Kidney glomerular epithelial cell (primary cell): ENCODE results near the gene NR3C2.

Experiments used
- DNase-seq: peaks from one replicate; lab custom pipeline; 2025; lab: John Stamatoyannopoulos, UW

The NR3C2 gene

DNA sequence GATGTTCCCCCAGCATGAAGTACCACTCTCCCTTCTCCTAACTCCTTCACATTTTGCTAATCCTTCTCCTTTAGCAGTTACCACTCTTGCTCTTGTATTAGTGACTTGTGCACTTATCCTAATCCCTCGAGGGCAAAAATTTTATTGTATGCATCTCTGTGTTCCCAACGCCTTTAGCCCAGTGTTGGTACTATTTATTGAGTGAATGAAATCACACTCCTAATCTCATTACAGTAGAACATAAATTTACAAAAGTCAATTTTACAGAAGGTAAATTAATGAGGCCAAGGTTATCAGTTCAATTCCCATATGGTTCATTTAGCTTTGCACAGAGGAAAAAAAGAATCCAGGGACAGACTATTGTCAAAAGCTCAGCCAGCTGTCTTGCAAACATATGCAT, 178.4 kb downstream of the NR3C2 start:
- DNase-seq = no peak

DNA sequence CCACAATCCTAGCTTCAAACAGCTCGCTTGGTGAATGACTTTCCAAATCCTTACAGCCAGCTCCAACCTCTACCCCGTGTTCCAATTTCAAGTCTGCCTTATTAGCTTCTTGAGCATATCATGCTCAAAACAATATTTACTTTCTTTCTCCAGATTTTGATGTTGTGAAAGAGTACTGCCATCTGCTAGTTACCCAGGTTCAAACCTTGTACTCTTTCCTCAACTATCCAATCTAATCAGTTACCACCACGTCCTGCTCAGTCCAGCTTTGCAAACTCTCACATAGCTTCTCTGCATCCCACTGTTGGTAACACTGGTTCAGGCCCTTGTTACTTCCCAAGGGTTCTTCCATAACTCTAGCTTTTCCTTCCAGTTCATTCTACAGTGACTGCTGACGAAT, 179.1 kb downstream of the NR3C2 start:
- DNase-seq = no peak

DNA sequence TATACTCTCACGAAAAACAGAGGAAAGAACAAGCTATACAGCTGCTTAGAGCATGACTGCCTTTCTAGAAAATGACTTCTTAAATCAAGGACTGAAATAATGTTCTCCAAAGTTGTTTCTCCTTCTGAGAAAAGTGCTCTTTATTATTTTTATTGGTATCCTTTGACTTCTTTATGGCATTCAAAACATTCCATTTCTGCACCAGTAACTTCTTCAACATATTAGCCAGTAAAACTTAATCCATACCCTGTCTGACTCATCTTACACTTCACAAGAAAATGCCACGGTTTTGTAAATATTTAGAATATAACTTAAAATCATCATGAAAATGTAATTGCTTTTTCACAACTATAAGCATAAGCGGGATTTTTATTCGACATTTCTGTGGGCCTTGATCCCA, 180.4 kb downstream of the NR3C2 start:
- peak; percentile 92 for DNase-seq

DNA sequence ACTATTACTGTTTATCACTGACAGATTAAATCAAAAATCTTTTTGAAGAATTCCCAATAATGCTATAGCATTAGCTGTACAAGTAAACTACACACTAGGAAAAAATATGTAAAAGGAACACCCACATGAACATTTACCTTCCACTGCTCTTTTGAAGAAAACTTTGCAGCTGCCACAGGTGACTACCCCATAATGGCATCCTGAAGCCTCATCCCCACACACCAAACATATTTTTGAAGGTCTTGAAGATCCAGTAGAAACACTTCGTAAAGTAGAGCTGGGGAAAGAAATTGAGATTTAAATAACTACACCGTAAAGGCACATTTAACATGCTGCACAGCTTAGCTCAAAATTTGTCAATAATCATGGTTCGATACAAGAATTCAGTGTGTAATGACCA, 182.4 kb downstream of the NR3C2 start:
- DNase-seq = no peak

DNA sequence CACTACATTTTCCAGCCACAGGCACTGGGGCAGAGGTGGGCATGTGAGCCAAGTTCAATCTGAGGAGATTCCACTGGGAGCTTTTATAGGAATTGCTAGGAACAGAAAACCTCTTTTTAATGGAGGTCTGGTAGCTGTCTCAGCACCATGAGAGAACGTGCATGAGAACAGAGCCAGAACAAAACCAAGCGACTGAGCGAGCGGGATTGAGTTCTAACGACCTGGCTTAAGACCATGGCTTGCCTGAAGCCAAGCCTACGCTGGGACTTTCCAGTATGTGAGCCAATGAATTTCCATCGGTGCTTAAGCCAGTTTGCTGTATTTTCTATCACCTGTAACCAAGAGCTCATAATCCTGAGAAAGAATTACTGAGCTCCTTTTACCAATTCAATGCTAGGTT, 183.7 kb downstream of the NR3C2 start:
- no peak for DNase-seq

DNA sequence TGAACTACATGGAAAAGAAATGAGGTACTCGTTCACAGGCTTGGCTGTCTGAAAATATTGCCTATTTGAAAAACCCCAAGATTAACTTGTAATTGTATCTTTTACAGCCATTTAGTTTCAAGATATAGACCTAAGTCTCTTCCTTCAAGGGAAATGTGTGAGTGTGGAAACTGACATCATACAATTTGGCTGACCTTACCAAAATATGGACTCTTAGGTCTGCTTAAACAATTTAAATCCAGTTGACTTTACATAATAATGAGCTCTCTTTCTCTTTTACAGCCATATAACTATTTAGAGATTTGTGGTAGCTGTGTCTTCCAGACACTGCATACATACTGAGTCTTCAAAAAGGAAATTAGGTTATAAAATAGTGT, 186.9 kb downstream of the NR3C2 start:
- DNase-seq = no peak

DNA sequence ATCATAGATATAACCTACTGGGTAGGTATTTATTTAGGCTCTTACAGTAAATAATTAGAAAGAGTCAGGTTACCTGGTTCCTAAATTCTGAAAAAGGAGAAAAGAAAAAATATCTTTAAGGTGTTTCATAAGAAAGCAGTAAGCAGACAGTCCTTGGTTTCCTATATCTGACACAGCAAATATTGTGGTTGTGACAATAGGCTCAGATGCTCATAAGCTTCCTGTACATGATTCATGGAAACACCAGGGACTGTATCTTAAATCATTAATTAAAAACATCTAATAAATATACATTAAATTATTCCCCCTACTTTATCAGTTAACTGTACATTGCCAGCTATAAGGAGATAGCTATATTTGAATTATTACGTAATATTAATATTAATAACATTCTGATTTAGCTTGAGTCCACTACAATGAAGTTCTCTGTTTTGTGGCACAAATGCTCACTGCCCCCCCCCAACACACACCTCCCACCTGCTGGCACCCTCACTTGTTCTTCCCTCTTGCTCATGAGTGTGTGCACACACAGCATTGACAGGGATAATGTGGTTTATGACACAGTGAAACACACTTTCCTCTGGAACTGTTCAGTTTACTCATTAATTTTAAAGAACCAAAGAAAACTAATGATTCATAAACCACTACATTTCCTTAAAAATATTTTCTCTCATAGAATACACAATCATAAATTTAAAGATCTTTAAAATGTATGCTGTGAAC, 187.4 kb downstream of the NR3C2 start:
- no peak for DNase-seq

DNA sequence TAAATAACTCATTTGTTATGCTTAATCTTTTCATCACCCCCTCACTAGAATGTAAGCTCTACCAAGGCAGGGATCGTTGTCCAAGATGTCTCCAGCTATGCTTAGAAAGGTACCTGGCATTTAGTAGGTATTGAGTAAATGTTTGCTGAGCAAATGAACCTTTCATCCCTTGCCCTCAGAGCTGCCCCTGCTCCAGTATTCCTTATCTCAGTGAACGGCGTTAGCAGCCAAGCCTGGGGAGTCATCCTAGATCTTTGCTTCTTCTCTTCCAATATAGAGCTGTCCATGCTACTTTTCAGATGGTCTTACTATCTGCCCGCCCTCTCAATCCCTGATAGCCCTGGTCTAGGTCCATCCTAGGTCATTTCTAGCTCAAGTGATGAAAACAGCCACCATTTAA, 188.4 kb downstream of the NR3C2 start:
- DNase-seq = no peak

DNA sequence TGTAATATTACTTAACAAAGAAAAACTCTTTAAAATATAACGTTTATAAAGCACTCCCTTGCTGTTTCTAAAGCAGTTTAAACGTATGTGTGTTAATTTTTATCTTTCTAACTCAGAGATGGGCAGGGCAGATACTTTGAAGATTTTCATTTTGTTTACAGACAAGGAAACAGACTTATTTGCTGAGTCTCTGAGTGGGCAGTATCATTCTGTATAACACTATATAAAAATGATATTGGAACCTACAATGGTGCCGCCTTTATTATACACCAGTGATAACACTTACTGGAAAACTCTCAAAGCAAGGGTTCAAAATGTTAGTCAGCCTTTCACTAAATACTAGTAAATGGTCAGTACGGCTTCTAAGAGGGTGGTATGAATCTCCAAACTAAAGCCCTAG, 193.4 kb downstream of the NR3C2 start:
- DNase-seq = no peak

DNA sequence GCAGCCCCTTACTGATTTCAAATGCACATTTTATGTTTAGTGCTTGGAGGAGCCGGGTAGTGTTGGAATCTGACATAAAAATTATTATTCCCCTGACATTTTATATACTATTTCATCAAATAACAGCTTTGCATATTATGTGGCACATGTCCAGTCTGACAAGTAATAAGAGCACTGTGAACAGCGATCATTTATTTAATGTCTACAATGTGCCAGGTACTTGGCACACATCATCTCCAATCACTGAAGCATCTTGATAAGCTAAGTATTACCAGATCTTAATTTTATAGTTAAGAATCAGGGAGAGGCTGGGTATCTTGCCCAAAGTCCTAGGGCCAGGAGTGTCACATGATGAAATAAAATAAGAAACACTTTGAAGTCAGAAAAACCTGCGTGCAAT, 197.2 kb downstream of the NR3C2 start:
- DNase-seq = no peak

DNA sequence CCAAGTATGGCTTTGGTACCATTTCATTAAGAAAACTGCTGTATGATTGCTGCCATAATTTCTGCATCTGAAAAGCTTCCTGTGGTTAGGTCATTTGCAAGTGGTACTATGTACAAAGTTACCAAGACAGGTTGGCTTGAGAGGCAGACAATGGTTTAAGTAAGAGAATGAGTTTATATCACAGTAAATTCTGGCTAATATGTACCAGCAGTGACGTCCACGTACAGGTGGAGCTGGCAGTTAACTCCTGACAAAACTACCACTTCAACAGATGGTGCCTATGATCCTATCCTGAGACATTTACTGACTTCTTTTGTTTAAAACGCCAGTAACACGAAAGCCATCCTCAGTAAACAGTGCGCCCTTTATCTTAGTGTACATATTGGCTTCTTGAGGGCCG, 198.4 kb downstream of the NR3C2 start:
- DNase-seq = no peak

DNA sequence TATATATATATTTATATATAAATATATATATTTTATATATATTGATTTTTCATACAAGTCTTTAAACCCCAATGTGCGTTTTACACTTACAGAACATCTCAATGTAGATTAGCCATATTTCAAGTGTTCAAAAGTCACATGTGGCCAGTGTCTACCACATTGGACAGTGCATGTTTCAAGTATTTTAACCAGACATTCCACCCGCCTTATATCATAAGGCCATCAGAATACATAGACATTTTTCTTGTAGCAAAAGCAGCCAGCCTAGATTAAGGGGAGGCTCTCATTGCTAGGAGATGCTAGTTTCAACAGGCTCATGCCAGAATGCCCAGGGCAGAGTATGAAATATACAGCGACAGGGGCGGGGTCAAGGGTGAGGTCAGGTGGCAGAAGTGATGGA, 202.0 kb downstream of the NR3C2 start:
- DNase-seq = no peak

DNA sequence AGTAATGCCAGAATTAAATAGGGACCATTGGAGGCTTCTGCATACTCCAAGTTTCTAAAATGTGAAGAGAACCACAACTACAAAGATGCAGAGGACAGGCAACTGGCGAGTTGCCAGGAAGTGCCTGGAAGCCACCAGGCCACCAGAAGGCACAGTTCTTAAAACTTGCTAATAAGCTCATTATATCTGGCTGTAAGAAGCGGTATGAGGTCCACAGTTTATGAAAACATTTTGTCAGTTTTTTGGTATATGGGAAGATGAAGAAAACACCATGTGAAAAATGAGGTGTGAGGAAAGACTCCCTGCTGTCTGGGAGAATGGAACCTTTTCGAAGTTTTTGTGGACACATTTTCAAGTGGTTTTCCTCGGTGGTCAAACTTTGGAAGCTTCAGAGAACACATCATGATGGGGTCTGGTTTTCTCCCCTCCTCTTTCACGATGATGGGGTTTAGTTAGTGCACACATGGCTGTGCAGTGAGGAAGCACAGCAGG, 202.7 kb downstream of the NR3C2 start:
- no peak for DNase-seq

DNA sequence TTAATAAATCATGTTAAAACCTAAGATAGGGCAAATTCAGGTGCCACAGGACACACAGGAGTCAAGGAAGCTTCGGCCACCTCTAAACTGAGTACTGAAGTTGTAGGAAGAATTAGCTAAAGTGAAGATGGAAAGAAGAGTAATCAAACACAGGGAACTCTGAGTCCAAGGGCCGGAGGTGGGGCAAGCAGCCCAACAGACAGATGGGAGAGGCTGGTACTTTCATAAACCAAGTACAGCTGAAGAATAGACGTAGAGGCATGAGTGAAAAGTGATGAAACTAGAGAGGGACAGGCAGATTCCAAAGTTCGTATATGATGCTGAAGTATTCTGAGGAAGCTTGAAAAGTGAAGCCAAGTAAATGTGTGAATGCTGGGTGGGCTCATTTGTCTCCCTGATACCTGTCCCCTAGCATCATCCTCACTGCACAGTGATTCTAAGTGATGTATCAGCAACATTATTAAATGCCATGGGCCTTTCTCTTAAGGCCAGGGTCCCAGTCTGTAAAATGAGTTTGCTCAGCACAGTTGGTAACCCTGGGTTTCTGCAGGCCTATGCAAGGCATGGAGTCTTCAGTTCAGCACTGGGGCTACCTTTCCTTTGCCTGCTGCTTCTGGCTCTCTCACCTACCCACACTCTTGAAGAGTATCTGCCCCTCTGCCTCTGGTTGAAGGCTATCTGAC, 203.3 kb downstream of the NR3C2 start:
- DNase-seq = no peak

DNA sequence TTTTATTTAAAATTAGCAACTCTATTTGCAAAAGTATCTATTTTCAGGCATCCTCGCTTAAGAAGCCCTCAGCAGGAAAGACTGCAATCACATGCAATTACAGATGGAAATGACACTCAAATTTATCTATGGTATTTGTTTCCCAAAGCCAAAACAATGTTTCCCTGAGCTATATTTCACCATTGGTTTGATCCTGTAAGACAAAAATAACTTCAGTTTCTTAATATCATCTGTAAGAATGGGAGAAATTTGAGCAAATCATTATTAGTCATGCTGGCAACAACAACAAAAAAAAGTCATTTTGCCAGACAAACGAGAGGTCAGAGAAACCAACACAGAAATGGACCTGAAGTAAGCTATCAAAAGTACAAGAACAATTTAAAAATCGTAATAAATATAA, 204.1 kb downstream of the NR3C2 start:
- no peak for DNase-seq

DNA sequence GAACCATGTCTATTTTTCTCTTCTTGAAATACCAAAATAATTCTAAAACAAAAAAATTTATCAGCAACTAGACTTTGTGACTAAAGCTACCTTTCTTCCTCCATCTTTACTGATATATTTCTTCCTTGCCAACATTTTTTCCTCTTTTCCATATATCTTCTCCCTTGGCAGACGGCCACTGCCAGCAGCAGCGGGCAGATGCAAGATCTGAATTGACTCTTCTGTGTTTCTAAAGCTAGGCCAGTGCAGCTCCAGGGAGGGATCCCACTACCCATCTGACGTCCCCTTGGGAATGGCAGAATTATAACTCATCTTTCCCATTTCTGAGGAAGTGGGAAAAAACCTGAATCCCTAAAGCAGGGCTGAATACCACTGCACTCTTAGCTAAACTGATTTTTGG, 206.4 kb downstream of the NR3C2 start:
- DNase-seq = no peak

DNA sequence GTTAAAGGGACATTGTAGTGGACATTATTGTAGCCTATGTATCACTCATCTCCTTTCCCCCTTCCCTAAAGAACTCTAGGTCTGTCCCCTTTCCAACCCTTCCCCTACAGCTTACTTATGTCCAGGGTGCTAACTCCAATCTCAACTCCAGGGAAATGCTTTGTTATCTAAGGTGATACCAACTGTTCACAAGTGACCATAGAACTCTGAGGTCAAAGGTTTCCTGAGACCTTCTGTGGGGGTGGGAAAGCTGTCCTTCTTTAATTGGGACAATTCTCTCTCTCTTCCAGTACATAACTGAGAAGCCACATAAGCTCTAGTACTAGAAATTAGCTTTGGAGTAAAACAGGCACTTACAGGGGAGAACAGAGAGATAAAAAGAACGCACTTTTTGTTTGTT, 212.4 kb downstream of the NR3C2 start:
- no peak for DNase-seq

DNA sequence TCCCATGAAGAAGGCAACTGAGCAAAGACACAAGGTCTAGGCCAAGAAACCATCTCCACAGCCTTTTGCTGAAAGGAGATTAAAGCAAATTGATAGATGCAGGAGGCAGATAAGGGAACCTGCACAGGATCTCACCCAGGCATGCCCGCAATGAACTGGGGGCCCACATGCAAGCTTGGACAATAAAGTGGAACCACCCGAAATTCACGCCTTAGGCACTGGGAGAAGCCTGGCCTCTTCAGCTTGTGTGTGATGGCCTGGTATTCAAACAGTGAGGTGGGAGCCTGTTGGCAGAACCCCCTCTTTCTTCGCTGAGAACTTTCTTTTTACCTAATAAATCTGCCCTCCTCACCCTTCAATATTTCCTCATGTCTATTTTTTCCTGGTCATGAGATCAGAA, 213.2 kb downstream of the NR3C2 start:
- no peak for DNase-seq

DNA sequence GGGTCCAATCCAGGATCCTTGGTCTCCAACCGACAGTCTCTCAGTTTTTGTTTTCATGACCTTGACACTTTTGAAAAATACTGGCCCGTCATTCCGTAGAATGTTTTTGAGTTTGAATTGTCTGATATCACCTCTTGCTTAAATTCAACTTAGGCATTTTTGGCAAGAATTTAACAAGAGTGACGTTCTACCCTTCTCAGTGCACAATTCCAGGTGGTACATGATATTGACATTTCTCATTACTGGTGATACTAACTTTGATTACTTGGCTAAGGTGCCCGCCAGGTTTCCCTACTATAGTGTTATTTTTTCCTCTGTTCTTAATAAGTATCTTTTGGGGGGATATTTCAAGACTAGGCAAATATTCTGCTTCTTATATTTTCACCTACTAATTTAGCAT, 215.1 kb downstream of the NR3C2 start:
- DNase-seq = no peak

DNA sequence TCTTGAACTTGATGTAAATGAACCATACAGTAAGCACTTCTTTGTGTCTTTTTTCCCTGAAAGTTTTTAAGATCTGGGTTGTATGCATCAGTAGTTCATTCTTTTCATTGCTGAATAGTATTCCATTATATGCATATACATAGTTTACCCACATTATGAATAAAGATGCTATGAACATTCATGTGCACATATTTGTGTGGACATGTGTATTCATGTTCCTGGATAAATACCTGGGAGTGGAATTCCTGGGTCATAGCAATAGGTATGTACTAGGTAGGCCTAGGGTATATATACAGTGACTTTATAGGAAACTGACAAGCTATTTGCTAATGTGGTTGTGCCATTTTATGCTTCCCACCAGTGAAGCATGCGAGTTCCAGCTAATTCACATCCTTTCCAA, 215.9 kb downstream of the NR3C2 start:
- no peak for DNase-seq

DNA sequence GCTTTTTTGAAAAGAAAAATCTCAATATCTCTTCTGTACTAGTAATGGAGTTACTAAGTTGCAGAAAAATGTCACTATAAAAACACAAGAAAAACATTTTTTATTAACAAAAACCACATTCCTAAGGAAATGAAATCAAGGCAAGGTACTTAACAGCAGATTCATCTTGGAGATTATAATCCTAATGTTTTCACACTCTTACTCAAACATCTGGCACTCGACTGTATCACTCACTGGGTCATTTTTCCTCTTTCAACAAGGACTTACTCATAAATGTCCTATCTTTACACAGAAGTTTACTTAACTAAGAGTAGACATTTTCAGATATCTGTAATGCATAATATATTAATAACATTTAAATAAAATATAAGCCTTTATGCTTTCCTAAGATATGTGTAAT, 216.6 kb downstream of the NR3C2 start:
- no peak for DNase-seq

DNA sequence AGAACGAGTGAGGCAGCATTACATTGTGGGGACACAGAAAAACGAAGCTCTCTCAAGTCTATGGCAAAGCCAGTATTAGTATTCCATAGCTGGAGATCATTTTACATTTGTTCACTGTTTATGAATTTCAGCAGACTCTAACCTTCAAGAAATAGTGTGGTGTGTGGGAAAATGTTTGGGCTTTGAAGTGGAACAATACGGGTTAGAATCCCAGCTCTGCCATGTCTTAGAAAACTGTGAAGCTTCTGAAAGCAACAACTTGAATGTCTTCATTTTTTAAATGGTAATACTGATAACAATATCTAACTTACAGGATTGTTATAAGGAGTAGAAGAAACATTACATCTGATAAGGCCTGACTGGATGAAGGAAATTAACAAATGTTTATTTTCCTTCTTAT, 217.7 kb downstream of the NR3C2 start:
- DNase-seq = no peak

DNA sequence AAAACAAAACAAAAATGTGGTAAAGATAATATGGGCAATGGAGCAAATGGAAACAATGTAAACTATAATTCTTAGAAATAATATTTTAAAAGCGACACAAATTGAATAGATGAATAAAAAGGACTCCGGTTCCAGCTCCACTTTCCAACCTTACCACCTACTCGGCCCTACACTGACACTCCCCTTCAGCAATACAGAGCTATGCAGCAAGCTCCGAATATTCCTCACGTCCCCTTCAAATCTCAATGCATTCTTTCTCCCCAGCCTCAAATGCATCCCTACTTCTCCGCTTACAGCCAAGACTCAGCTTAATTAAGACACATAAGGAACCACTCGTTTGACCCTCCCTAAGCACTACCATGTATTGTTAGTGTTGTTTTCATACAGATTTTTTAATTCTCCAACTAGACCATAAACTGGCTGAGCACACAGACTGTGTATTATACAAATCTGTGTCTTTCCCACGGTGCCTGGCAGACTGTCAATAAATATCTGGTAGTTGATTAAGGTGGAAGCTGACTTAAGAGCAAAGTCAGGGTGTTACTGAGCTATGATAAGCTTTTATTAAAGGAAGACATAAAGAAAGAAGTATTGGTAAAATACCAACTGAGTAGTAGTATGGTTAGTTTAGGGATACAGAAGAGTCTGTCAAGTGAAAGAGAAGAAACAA, 219.1 kb downstream of the NR3C2 start:
- no peak for DNase-seq
